Right ventricle myocardium superior (tissue), 1 donor: Measurements from ENCODE around the gene SLC48A1. TPM values are rescaled to one million over a fixed set of nuclear protein-coding genes. Genes with fewer than 3 reads are reported as not detected.
A peak's percentile ranks its signal among the peaks of the same experiment; 100 is the strongest.

Source experiments
- ATAC-seq: fragments of 200-7000 bp; cut with Tn5 transposase; one replicate; pipeline ENCODE4 v1.9.1; 2020; ENCODE audit warnings: mild to moderate bottlenecking; ENCODE audit not compliant: poor library complexity
- DNase-seq: peaks from one replicate; pipeline ENCODE4 v3.0.0-alpha.2; 2020
- intact Hi-C: fragments of 100-400 bp; cut with DNase I; formaldehyde crosslinking; loops from one replicate; pipeline ENCODE4 v1.11.2; 2022
- total RNA-seq: library from RNA; stranded (reverse); fragmentation: NEBNext Ultra II Directional; extraction: Animal tissue kit (Norgen Biotek cat#: 25700); gene quantifications from one replicate; pipeline ENCODE4 v1.2.1, GENCODE V29; 2021
- donor health status: DM: no; HTN: yes; CAD: no; lungs with severe emphysema.

SLC48A1 gene
- total RNA-seq, 1 donor from 2014 or later = 26.8 TPM

GRCh38 chr12:47742253-47742825 lies 30.7 kb upstream of the SLC48A1 start:
- intact Hi-C loops = no loop called here
- DNase-seq (peak; percentile 73), ATAC-seq (no peak)

GRCh38 chr12:47743311-47743860 lies 29.7 kb upstream of the SLC48A1 start:
- intact Hi-C loops = no loop called here
- ATAC-seq (no peak), DNase-seq (no peak)

- intact Hi-C loops = no loop called here
- no peak for ATAC-seq
- DNase-seq = no peak
These were observed 28.9 kb upstream of the SLC48A1 start for GRCh38 chr12:47744005-47744651.

GRCh38 chr12:47744778-47745436 lies 28.1 kb upstream of the SLC48A1 start:
- intact Hi-C loops = no loop called here
- no peak for DNase-seq
- no peak for ATAC-seq

- intact Hi-C loops = no loop called here
- peak; percentile 21 for ATAC-seq
- DNase-seq = no peak
These were observed 27.5 kb upstream of the SLC48A1 start for GRCh38 chr12:47745485-47746041.

GRCh38 chr12:47746073-47746472 lies 27.0 kb upstream of the SLC48A1 start:
- intact Hi-C loops = no loop called here
- DNase-seq = no peak
- ATAC-seq = no peak

GRCh38 chr12:47746523-47746922 lies 26.5 kb upstream of the SLC48A1 start:
- intact Hi-C loops = no loop called here

GRCh38 chr12:47747126-47747525 lies 25.9 kb upstream of the SLC48A1 start:
- no peak for ATAC-seq
- intact Hi-C loops = no loop called here
- DNase-seq = no peak

More at GRCh38 chr12:47746523-47746922, 26.5 kb upstream of the SLC48A1 start:
- DNase-seq (no peak), ATAC-seq (no peak)

- intact Hi-C loops = no loop called here
- ATAC-seq = no peak
These were observed 25.2 kb upstream of the SLC48A1 start for GRCh38 chr12:47747596-47748506.

GRCh38 chr12:47748507-47748828 lies 24.6 kb upstream of the SLC48A1 start:
- intact Hi-C loops = no loop called here
- DNase-seq (no peak), ATAC-seq (no peak)

More at GRCh38 chr12:47747596-47748506, 25.2 kb upstream of the SLC48A1 start:
- DNase-seq = no peak

- ATAC-seq (no peak), DNase-seq (no peak)
- intact Hi-C loops = no loop called here
These were observed 24.1 kb upstream of the SLC48A1 start for GRCh38 chr12:47748899-47749298.

GRCh38 chr12:47750229-47750798 lies 22.7 kb upstream of the SLC48A1 start:
- ATAC-seq (no peak), DNase-seq (no peak)
- intact Hi-C loops = no loop called here

GRCh38 chr12:47750916-47751470 lies 22.0 kb upstream of the SLC48A1 start:
- ATAC-seq (no peak), DNase-seq (no peak)
- intact Hi-C loops = no loop called here

- DNase-seq = no peak
- intact Hi-C loops = no loop called here
- no peak for ATAC-seq
These were observed 21.5 kb upstream of the SLC48A1 start for GRCh38 chr12:47751561-47751960.

- DNase-seq (no peak), ATAC-seq (no peak)
These were observed 20.9 kb upstream of the SLC48A1 start for GRCh38 chr12:47752121-47752520.

GRCh38 chr12:47752552-47752951 lies 20.5 kb upstream of the SLC48A1 start:
- no peak for ATAC-seq
- intact Hi-C loops = no loop called here
- no peak for DNase-seq

More at GRCh38 chr12:47752121-47752520, 20.9 kb upstream of the SLC48A1 start:
- intact Hi-C loops = no loop called here

GRCh38 chr12:47753021-47754001 lies 19.7 kb upstream of the SLC48A1 start:
- DNase-seq = peak; percentile 94
- intact Hi-C loops = no loop called here
- peak; percentile 91 for ATAC-seq
